AG08395 (cell line): ENCODE data around the gene AKR7A2.

Experiments
- DNase-seq: peaks from one replicate; pipeline ENCODE4 v3.0.0; 2012; ENCODE audit warnings: mixed read lengths, low spot score

The AKR7A2 gene

GRCh38 chr1:19325958-19326747 is 14.2 kb upstream of the AKR7A2 start:
- DNase-seq = no peak

- DNase-seq = no peak
These were observed 13.5 kb upstream of the AKR7A2 start for GRCh38 chr1:19325368-19325957.

- DNase-seq = no peak
These were observed 12.7 kb upstream of the AKR7A2 start for GRCh38 chr1:19324665-19324990.

- DNase-seq = no peak
These were observed 12.2 kb upstream of the AKR7A2 start for GRCh38 chr1:19323987-19324664.

GRCh38 chr1:19322481-19322880 is 10.5 kb upstream of the AKR7A2 start:
- no peak for DNase-seq

GRCh38 chr1:19321071-19321470 is 9.1 kb upstream of the AKR7A2 start:
- DNase-seq = no peak

- DNase-seq = no peak
These were observed 7.3 kb upstream of the AKR7A2 start for GRCh38 chr1:19319196-19319595.

- DNase-seq = no peak
These were observed 5.4 kb upstream of the AKR7A2 start for GRCh38 chr1:19317126-19317910.

- DNase-seq = peak; percentile 47
These were observed 3.6 kb upstream of the AKR7A2 start for GRCh38 chr1:19315378-19316198.

- DNase-seq = no peak
These were observed 2.3 kb upstream of the AKR7A2 start for GRCh38 chr1:19313961-19314882.

GRCh38 chr1:19313636-19313959 is 1.7 kb upstream of the AKR7A2 start:
- DNase-seq = no peak

- DNase-seq = no peak
These were observed 1.1 kb upstream of the AKR7A2 start for GRCh38 chr1:19312782-19313635.

- DNase-seq = no peak
These were observed 427 bp downstream of the AKR7A2 start for GRCh38 chr1:19311503-19311930.

GRCh38 chr1:19310720-19311502 is 1.0 kb downstream of the AKR7A2 start:
- DNase-seq = no peak

- DNase-seq = peak; percentile 41
These were observed 1.9 kb downstream of the AKR7A2 start for GRCh38 chr1:19310061-19310460.

- peak; percentile 82 for DNase-seq
These were observed 2.7 kb downstream of the AKR7A2 start for GRCh38 chr1:19309123-19309813.

- no peak for DNase-seq
These were observed 3.4 kb downstream of the AKR7A2 start for GRCh38 chr1:19308509-19308907.

GRCh38 chr1:19307794-19308508 is 4.0 kb downstream of the AKR7A2 start:
- DNase-seq = no peak
